Non-pigmented ciliary epithelial cell (primary cell): ENCODE results near the gene RPP40.
A peak's percentile ranks its signal among the peaks of the same experiment; 100 is the strongest.
"Not testable (repeated sequence)": the region's sequence is repeated elsewhere in the genome, so short reads cannot be mapped to it uniquely, and the experiment has no call there.

Source experiments
- DNase-seq: peaks from one replicate; pipeline ENCODE4 v3.0.0-alpha.2; 2010; ENCODE audit warnings: low read depth

Gene RPP40, protein sequence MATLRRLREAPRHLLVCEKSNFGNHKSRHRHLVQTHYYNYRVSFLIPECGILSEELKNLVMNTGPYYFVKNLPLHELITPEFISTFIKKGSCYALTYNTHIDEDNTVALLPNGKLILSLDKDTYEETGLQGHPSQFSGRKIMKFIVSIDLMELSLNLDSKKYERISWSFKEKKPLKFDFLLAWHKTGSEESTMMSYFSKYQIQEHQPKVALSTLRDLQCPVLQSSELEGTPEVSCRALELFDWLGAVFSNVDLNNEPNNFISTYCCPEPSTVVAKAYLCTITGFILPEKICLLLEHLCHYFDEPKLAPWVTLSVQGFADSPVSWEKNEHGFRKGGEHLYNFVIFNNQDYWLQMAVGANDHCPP

DNA sequence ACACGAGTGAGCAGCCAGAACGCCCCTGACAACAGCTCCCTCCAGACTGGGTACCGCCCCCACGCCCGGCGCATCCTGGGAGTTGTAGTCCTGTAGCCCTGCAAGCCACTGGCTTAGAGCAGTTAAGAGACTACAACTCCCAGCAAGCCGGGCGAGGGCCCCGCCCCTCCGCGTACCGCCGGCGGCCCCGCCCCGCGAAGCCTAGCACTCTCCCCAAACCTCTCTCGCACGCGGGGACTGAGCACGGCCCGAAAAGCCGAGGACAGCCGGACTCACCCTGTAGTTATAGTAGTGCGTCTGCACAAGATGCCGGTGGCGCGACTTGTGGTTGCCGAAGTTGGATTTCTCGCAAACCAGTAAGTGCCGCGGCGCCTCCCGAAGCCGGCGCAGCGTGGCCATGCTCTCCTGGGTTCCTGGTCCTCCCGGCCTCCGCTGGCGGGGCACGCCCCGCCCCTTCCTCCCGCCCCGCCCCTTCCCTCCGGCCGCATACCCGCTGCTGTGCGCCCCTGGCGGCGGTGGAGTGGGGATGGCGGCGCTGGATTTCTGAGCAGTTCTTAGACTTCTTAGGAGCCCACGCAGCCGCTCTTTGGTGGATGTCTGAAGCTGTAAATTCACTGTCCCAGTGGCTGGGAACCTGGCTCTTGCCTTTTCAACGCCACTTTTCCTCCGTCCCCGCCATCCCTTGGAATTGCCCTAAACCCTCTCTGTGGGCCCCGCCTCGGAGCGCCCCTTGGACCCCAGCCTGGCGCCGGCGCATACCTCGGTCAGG, at the start of gene RPP40:
RPP40 (minus strand) TSS at position 434 of the 769 bp plus-strand sequence; CDS start at position 399, 35 bp downstream.
- DNase-seq = peak; percentile 88

DNA sequence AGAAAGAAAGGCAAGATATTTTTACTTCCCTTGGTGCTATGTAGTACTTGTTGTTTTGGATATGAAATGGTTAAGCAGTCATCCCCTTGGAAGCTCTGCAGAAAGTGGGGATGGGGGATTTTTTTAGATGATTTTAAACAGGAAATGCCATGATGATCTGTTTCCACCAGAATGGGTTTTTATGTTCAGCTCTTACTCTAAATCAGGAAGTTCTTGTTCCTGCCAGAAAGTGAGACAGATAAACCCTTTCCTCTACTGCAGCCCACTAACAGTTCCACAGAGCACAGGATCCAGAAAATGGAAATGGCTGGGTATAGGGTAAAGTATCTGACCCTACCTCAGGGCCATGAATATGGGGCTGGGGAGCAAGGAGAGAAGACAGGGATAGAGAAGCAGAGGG, 49.2 kb upstream of the RPP40 start:
- DNase-seq = no peak

DNA sequence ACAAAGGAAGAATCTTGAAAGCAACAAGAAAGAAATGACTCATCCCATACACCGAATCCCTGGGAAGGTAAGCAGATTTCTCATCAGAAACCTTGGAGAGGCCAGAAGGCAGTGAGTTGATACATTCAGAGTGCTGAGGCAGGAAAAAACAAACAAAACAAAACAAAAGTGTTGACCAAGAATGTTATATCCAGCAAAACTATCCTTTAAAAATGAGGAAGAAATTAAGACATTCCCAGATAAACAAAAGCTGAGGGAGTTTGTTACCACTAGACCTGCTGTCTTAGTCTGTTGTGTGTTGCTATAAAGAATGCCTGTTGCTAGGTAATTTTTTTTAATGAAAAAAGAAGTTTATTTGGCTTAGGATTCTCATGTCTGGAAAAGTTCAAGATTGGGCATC, 47.6 kb upstream of the RPP40 start:
- DNase-seq = no peak

DNA sequence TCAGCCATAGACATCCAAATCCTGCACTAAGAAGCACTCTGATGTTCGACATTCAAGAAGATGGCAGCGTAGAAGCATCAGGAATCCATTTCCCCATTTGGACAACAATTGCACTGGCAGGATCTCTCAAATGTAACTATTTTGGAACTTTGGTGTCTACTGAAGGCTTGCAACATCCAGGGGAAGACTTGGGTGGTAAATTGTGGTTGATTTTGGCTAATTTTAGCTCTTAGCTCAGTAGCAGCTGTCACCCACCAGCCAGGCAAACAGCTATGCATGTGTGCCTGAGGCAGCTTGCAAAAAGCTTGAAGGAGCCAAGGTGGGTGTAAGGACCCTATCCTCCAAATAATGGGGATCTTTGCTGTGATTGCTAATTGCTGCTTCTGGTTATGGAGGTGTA, 46.2 kb upstream of the RPP40 start:
- no peak for DNase-seq

DNA sequence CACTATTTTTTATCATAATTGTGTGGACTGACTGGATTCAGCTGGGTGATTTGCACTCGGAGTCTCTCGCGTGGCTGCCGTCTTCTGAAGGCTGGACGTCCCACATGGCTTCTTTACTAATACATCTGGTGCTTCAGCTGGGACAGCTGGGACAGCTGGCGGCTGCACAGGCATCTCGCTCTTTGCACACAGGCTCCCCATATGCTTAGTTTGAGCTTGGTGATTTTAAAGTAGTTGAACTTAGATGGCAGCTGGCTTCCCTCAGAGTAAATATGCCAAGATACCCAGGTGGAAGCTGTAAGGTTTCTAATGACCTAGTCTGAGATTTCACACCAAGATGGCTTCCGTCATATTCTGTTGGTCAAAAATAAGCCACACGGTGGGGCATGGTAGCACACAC, 42.6 kb upstream of the RPP40 start:
- no peak for DNase-seq

DNA sequence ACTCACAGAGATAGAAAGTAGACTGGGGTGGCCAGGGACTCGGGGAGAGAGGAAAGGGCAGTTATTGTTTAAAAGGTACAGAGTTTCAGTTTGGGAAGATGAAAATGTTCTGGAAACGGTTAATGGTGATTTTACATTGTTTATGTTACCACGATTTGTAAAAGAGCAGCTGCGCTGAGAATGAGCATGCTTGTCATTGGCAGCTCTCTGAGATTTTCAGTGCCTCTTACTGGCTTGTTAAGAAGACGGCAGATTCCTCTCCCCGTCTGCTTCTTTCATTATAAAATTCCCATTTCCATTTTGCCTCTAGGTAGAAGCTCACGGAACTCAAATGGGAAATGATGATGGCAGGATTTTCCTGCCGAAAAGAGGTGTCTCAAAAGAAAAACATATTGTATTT, 41.6 kb upstream of the RPP40 start:
- DNase-seq = no peak

DNA sequence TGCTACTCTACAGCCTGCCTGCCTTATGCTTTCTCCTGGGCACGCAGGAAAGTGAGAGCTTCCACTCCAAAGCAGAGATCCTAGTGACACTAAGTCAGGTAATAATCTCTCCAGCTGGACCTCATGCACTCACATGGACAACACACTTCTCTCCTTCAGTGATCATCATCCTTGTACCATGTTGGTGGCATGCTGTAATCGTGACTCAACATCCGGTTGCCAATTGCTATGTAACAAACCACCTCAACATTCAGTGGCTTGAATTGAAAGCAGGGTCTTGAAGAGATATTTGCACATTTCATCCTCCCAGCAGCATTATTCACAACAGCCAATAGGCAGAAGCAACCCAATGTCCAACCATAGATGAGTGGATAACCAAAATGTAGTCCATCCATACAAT, 41.0 kb upstream of the RPP40 start:
- no peak for DNase-seq

DNA sequence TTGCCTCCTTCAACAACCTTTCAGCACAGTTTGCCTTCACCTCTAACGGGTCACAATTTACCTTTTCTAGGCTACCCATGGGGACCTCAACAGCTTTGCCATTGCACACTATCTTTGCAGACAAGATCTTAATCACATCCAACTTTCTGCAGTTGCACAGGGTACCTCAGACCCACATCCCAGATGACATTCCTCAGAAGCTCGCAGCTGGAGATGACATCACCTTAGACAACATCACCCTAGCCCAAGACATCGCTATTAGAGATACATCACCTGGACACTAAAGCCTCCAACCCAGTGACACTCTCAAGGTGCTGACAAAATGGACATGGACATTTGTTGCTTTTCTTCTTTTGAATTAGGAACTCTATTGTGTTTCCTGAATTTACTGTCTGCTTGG, 38.6 kb upstream of the RPP40 start:
- DNase-seq = no peak

DNA sequence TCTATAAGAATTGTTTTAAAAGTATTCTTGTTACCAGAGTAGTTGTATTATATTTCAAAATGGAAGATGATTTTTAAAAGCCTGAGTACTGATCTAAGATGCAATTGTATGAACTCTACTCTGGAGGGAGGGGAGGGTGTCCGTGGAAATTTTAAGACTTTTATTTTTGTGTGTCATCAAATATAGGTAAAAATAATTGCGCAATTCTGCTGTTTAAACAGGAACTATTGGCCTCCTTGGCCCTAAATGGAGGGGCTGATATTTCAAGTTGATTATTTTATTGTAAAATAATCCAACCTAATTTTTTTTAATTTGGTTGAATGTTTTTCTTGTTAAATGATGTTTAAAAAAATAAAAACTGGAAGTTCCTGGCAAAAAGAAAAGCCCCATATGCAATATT, 38.1 kb upstream of the RPP40 start:
- no peak for DNase-seq

DNA sequence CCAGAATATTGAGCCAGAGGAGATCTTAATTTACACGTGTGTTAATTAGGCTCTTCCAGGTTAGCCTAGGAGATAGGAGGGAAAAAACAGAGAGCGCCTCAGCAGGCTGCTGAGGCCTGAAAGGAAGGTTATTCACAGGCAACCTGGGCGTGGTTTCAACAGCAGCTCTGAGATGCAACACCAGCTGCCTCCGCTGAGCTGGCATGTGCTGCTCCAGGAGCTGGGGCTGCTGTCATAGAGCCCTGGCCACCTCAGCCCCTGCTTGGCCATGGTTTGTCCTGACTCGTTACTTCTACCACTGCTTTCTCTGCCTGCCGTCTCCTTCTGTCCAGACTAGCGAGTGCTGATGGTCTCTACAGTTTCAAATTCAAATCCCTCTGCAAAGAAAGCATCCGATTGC, 32.4 kb upstream of the RPP40 start:
- no peak for DNase-seq

DNA sequence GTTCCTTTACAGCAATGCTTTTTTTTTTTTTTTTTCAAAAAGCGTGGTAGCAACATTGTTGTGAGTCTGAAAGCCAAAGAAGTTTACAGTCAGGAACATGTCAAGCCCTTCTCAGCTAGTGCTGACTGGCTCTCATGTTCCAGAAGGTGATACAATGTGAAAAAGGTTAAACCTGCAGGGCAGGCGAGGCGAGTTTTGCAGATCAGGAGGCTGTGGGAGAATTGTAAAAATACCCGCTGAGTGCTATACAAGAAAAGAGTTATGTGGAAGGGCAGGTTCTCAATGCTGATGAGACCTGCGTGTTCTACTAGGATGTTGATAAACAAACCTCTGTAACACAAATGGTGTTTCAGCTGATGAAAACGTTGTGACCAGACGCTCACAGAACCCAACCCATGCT, 30.9 kb upstream of the RPP40 start:
- DNase-seq = no peak

DNA sequence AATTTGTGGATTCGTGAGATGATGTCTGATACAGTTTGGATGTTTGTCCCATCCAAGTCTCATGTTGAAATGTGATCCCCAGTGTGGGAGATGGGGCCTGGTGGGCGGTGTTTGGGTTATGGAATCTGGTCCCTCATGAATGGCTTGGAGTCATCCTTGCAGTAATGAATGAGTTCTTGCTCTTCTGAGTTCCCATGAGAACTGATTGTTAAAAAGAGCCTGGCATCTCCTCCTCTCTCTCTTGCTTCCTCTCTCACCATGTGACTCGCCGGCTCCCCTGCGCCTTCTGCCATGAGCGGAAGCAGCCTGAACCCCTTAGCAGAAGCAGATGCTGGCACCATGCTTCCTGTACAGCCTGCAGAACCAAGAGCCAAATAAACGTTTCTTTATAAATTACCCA, 30.5 kb upstream of the RPP40 start:
- DNase-seq = no peak

DNA sequence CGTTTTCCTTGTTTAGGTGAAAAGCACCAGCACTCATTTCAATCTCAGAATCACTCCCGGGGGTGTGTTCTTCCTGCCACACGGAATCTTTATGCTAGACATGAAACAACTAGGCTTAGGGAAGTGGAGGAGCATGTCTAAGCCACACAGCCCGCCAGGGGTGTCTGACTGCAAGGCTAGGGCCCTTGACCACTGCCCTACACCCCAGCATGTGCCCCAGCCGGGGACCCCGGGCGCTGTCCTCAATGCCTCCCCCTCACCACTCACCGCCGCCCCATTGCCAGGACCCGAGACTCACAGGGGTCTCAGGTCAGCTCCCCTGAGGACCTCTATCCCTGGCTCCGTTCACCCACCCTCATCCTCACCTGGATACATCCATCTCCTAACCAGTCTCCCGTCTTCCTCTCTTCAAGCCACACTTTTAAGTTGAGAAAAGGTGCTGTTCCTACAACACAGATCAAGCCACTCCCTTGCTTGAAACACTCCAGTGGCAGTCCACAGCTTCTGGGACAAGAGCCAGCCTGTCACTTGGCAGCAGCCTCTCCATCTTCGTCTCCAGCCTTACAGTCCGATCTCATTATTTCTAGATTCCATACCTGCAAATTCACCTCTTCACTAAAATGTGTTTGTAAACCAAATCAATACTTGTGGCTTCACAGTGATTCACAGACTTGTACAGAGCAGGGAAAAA, 29.5 kb upstream of the RPP40 start:
- not testable (repeated sequence) for DNase-seq

DNA sequence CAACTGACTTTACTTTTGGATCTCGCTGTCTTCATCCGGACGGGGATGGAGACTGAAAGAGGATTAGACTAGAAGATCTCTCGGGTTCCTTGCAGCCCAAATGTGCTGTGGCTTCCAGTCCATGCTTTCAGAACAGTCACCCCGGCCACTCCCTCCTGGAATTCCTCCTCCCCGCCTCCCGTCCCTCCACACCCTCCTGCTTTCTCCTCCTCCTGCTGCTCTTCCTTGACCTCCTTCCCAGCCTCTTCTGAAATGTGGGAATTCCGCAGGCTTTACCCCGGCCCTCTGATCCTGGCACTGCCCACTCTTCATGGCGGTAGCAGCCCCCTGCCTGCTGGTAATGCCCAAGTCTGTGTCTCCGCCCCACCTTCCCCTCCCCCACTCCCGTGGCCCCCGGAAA, 28.9 kb upstream of the RPP40 start:
- not testable (repeated sequence) for DNase-seq

DNA sequence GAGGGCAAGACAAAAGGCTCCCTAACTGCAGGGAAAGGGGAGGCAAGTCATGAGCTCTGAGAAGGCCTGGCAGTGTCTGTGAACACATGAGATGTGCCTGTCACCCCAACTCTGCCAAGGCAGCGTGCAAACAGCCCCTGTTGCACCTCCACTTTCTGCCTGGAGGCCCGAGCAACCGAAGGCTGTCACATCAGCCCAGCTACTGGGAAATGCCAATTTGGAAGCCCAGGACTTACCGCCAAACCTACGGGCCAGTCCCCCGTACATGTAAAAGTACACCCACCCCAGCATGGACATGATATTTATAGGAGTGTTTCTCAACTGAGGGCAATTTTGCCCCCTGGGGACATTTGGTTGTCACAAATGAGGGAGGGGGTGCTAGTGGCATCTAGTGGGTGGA, 27.3 kb upstream of the RPP40 start:
- DNase-seq = no peak

DNA sequence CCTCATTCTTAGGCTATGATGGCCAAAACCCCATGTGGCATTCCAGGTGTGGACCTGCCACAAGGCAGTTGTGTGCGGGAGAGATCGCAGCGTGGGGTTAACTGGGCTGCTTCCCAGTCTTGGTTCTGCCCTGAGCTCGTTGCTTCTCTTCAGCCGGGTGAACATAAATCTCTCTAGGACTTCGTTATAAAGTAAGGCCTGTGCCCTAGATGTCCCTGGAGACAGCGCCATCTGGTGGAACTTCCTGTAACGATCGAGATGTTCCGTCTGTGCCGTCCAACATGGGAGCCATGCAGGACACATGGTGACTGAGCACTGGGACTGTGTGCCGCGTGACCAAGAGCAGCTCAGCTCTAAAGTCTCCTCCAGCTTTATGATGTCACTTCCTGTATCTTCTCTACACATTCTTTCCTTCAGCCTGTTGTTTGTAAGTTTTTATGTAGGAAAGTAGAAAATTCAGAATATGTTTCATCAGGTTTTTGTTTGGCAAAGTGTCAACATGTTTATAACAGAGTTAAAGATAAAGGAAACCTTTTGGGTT, 26.8 kb upstream of the RPP40 start:
- no peak for DNase-seq

DNA sequence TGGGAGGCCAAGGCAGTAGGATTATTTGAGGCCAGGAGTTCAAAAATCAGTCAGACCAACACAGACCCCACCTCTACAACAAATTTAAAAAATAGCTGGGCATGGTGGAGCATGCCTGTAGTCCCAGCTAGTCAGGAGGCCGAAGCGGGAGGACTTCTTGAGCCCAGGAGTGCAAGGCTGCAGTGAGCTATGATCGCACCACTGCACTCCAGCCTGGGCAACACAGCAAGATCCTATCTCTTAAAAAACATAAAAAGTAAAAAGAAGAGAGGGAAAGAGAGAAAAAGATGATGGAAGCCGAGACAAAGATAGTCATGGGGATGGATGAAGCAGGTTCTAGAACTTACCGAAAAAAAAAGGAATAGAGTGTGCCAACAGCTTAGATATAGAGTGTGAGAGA, 25.8 kb upstream of the RPP40 start:
- DNase-seq = no peak

DNA sequence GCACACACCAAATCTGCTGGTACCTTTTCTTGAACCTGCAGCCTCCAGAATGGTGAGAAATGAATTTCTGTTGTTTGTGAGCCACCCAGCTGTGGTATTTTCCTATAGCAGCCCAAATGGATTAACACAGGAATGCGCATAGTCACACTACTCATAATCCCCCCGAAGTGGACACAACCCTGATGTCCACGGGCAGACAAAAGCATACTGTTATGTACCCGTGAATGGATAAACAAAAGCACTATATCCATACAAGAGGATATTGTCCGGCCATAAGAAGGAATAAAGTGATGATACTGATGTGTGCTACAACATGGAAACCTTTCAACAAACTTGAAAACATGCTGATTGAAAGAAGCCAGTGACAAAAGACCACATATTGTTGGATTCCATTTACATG, 25.1 kb upstream of the RPP40 start:
- DNase-seq = no peak

DNA sequence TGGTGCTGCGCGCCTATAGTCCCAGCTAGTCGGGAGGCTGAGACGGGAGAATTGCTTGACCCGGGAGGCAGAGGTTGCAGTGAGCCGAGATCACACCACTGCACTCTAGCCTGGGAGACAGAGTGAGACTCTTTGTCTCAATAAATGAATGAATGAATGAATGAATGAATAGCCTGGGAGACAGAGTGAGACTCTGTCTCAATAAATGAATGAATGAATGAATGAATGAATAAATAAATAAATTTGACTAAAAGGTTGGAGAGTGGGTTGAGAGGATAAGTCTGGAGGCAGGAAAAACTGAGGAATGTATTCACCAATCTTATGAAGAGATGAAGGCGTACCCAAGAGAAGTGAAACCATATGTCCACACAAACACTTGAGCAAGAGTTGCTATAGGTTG, 24.5 kb upstream of the RPP40 start:
- DNase-seq = no peak

DNA sequence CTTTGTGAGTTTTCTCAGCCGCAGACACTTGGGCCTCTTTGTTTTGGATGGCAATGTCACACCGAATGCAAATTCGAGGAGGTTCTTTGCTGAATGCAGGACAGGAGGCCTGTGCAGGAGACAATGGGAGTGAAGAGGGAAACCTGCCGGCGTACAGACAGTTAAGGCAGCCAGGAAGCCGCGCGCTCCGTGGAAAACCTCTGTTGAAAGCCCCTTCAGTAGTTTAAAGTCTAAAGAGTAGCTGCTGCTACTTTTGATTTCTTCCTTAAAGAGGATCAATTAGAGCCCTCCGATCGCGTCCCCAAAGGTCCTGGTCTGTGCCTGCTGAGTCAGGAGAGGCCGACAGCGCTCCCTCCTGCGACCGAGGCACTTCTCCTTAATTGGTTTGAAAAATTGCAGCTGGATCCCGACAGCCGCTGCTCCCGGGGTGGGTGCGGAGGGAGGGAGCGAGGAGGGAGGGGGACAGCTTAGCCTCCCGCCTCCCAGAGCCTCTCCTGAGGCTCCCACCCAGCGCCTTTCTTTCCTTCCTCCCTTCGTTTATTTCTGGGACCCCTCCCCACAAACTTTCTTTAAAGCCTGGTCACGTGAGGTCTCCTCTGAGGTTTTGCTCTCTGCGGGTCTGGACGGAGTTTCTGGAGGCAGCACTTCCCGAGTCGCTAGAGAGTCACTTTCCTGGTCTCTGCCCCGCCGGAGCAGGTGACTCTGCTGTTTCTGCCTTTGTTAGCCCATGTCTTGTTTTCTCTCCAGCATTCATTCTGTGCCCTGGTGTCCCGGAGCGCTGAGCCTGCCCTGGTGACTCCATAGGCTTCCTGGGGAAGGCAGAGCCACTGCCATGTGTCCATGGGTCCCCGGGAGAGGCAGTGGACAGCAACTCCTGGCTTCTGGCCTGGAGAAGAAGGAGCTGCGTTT, 22.3 kb upstream of the RPP40 start:
- no peak for DNase-seq

DNA sequence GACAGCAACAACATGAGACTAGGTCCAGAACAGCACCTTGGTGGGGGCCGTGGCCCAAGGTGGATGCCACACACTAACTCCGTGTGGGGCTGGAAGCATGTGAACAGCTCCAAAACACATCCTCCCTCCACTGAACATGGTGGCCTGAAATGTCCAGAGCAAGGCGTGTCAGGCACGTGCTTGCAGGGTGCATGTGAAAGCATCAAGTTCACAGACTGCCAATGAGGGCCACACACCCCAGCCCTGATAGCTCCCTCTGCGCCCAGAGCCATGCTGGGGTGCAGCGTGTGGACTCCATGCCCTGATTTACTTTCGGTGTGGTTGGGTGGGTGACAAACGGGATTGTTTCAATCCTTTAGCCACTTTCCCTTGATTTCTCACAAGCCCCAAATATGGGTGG, 20.1 kb upstream of the RPP40 start:
- DNase-seq = no peak

DNA sequence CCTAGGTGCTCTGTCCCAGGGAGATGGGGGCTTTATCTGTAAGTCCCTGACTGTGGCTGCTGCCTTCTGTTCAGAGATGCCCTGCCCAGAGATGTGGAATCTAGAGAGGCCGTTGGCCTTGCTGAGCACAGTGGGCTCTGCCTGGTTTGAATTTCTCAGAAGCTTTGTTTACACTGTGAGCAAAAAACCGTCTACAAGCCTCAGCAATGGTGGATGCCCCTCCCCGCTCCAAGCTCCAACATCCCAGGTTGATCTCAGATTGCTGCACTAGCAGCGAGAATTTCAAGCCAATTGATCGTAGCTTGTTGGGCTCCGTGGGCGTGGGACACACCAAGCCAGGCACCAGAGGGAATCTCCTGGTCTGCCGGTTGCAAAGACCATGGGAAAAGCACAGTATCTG, 16.3 kb upstream of the RPP40 start:
- no peak for DNase-seq
